NCI-H748 treated with DMSO at 0.1 percent for 48 hours (cell line): ENCODE measurements around the gene SLC25A43.
A peak's percentile ranks its signal among the peaks of the same experiment; 100 is the strongest.
"Not testable (repeated sequence)": the region's sequence is repeated elsewhere in the genome, so short reads cannot be mapped to it uniquely, and the experiment has no call there.

Source experiments
- DNase-seq: peaks from one replicate; lab custom pipeline; 2025; lab: John Stamatoyannopoulos, UW

Gene SLC25A43

DNA sequence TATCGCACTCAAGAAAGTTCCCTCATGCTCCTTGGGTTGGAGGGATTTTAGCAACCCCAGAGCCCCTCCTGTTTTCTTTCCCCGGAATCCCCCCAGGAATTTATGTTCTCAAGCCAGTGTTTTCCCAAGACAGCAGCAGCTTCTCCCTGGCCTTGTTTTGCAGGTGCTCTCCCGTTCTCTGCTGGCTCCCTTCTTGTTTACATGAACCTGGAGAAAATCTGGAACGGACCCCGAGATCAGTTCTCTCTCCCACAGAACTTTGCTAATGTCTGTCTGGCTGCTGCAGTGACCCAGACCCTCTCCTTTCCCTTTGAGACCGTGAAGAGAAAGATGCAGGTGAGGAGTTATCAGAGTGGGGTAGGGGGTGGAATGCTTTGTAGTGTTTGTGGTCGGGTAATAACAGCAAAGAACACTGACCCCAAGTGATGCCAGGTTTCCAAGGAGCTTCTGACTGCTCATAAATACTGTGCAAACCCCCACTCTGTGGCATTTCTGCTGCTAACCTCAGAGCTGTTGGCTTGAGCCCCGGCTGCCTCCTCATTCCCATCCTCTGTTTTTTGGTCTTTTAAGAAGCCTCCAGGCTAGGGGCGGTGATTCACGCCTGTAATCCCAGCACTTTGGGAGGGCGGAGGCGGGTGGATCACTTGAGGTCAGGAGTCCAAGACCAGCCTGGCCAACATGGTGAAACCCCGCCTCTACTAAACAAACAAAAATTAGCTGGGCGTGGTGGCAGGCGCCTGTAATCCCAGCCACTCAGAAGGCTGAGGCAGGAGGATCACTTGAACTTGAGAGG, 11.1 kb downstream of the SLC25A43 start:
- DNase-seq: no peak

GRCh38 chrX:119410854-119411253, 11.7 kb downstream of the SLC25A43 start:
- DNase-seq: no peak

DNA sequence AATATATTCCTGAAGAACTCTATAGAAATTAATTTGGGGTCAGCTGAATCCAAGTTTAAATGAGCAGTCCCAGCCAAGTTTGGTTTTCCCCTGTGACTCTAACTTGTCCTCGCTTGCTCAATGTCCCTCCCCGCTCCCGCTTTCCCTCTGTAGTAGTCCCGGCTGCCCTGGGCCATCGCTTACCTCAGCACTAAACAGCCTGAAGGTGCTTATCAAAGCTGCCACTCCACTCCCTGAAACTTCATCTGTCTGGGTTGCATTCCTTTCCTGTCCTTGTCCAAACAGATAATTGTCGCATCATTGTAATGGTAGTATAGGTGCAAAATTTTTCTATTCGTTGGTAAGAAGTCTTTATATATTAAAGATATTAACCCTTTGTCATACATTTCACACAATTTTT, 12.8 kb downstream of the SLC25A43 start:
- no peak for DNase-seq

DNA sequence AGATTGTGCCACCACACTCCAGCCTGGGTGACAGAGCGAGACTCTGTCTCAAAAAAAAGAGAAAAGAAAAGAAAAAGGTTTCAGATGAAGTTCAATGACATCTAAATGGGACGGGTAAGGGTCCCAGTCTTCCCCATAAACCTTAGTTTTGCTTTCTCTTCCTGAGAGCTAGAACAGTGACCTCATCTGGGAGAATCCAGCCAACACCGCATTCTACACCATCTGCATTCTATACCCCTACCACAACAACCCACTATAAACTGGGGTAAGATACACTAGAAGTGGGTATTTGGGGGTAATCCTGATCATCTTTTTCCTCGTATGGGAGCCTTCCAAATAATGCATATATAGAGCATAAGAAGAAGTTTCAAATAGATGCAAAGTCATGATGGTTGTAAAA, 18.2 kb downstream of the SLC25A43 start:
- no peak for DNase-seq

DNA sequence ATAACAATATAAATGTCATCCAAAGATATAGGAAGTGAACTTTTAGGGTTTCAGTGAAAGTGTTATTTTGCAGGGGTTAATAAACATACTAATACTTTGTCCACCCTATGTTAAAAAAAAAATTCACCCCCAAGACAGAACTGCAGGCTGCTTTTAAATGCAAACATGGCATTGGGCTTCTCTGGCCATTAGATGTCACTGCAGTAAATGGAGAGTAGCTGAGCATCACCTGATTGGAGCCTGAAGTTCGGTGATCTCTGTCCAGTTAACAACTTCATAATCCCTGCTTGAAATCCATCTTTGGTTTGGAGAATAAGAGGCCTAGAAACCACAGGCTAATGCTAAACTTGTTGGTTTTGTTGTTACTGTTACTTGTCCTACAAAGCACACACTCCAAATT, 18.7 kb downstream of the SLC25A43 start:
- DNase-seq: no peak

GRCh38 chrX:119419146-119419545, 20.0 kb downstream of the SLC25A43 start:
- DNase-seq: no peak

- no peak for DNase-seq
Observed at GRCh38 chrX:119419898-119420297, 20.8 kb downstream of the SLC25A43 start.

DNA sequence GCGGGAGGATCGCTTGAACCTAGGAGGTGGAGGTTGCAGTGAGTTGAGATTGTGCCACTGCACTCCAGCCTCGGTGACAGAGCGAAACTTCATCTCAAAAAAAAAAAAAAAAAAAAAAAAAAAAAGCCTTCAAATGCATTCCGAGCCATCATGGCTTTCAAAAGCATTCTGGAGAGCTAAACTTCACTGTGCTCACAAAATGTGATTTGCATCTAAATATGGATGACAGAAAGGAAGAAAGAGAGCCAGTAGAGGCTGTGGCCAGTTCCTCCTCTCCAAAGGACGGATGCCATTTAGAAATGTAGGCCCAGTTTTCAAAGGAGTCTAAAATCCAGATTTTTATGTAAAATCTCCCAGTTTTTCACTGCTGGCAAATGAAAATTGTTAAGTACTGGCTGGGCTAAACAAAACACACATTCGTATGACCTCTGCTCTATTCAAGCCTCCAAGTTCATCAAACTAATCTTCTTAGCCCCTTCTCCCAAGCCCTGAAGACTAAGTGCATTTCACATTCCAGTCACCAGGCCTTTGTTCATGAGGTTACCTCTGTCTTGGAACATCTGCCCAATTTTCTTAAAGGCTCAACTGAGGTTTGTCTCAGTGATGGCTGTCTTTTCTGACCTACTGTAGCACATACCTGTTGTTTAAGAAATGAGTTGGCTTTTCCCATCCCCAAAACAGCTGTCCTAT, 22.0 kb downstream of the SLC25A43 start:
- DNase-seq: no peak

DNA sequence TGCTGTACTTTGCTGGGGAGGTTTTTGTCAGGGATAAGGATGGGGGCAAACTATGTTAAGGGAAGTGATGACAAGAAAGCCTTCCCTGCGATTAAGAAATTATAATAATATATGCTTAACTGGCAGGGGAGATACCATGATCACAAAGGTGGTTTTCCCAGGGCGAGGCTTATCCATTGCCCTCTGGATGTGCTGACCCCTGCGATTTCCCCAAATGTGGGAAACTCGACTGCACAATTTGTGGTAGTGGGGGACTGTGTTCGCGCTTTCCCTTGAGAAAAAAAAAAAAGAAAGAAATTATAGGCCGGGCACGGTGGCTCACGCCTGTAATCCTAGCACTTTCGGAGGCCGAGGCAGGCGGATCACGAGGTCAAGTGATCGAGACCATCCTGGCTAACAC, 24.5 kb downstream of the SLC25A43 start:
- no peak for DNase-seq

- DNase-seq: no peak
Observed at GRCh38 chrX:119424999-119425398, 25.9 kb downstream of the SLC25A43 start.

GRCh38 chrX:119427024-119427794, 28.1 kb downstream of the SLC25A43 start:
- no peak for DNase-seq

- no peak for DNase-seq
Observed at GRCh38 chrX:119427795-119428185, 28.7 kb downstream of the SLC25A43 start.

GRCh38 chrX:119429471-119429870, 30.3 kb downstream of the SLC25A43 start:
- no peak for DNase-seq

GRCh38 chrX:119441295-119441694, 42.2 kb downstream of the SLC25A43 start:
- not testable (repeated sequence) for DNase-seq

DNA sequence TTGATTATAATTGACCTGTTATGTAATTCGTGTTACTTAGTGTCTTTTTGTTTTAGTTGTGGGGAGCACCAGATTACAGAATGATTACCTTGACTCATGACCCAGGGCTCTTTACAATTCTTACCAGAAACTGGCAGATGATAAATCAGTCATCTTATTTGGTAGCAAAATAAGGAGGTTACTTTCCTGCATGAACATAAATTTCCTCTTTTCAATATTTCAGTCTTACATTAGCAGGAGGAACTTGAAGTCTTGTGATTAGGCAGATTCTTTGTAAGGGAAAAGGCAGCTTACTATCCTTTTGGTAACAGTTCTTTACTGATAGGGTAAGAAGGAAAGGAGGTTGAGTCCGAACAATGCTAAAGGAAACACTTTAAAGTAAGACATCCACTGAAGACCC, 43.1 kb downstream of the SLC25A43 start:
- no peak for DNase-seq

DNA sequence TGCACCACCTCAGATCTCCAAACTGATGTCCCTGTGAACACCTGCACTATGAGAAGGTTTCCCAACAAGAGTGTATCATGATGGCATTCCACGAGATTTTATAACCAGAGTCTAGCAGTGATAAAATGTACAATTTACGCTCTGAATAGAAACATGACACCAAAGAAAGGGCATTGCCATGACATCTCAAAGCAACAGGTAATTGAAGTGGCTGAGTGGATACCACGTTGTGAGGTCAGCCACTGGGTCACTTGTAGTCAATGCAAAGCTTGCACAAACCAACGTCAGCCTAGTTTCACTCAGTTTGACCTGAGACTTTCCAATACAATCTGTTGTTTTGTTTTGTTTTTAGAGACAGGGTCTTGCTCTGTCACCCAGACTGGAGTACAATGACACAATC, 54.1 kb downstream of the SLC25A43 start:
- DNase-seq: no peak

- DNase-seq: no peak
Observed at GRCh38 chrX:119455264-119455663, 56.1 kb downstream of the SLC25A43 start.

GRCh38 chrX:119459181-119459580, 60.0 kb downstream of the SLC25A43 start:
- DNase-seq: no peak

DNA sequence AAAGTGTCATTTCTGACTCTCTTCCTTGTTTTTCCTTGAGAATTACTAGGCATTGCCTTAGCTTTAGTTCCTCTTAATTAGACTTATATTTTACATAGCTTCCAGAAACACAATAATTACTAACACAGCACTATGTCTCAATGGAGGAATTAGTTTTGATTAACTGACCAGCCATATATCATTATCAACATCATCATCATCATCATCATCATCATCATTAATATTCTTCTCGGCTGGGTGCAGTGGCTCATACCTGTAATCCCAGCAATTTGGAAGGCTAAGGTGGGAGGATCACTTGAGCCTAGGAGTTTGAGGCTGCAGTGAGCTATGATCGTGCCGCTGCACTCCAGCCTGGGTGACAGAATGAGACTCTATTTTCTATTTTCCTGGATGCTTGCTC, 66.4 kb downstream of the SLC25A43 start:
- DNase-seq: no peak

GRCh38 chrX:119466970-119467369, 67.8 kb downstream of the SLC25A43 start:
- no peak for DNase-seq

DNA sequence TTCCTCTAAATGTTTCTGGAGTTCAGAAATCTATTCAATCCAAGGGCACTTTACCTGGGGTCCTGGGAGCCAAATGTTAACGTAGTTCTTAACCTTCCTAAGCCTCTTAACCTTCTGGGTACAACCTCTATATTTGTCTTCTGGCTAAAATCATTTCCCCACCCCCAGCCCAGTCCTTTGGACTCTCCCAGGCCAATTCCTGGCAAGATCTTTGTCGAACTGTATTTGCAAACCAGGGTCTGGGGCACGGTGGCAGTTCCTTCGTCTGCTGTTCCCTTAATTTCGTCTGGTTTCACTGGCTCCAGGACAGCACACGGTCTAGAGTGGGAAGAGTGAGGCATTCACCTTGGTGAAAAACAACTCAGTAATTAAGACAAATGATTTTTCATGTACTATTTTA, 68.3 kb downstream of the SLC25A43 start:
- DNase-seq: no peak

GRCh38 chrX:119467842-119468550, 68.9 kb downstream of the SLC25A43 start, which contains the start of gene SLC25A5:
Gene SLC25A5 (plus strand): TSS chrX:119468444. CDS start chrX:119468516, 72 bp downstream.
- DNase-seq: peak; percentile 92
